Large intestine (tissue), 3 donors: ENCODE results near the gene SERPINA3. TPM values are rescaled to one million over a fixed set of nuclear protein-coding genes. Genes with fewer than 3 reads are reported as not detected.

ENCODE experiments used
- DNase-seq, 2 donors: peaks; one replicate each; pipeline versions ENCODE4 v3.0.0 to v3.0.0-alpha.2; 2013
- H3K27ac ChIP-seq: one replicate; pipeline ENCODE4 v1.5.1; 2013; ENCODE audit warnings: low read length
- H3K27me3 ChIP-seq: 2 replicates; pipeline ENCODE4 v1.6.1; 2013; ENCODE audit warnings: low read length; ENCODE audit not compliant: control insufficient read depth, insufficient read depth
- H3K36me3 ChIP-seq: 2 replicates; pipeline ENCODE4 v1.6.1; 2013; ENCODE audit warnings: low read length; ENCODE audit not compliant: control insufficient read depth, insufficient read depth
- H3K4me1 ChIP-seq: one replicate; pipeline ENCODE4 v1.6.1; 2013; ENCODE audit warnings: low read length; ENCODE audit not compliant: control insufficient read depth, insufficient read depth
- H3K4me3 ChIP-seq: one replicate; pipeline ENCODE4 v1.5.1; 2013; ENCODE audit warnings: low read length
- H3K9me3 ChIP-seq: one replicate; pipeline ENCODE4 v1.6.1; 2013; ENCODE audit warnings: mild to moderate bottlenecking, low read depth, low read length, moderate library complexity; ENCODE audit not compliant: control insufficient read depth
- WGBS: methylation state at CpG from one replicate; pipeline ENCODE4 v1.1.5; 2013; ENCODE audit warnings: low lambda C conversion rate; ENCODE audit not compliant: insufficient coverage; 5-methylcytosine and 5-hydroxymethylcytosine counted together
- polyA plus RNA-seq: library from polyadenylated mRNA; unstranded; fragments of 120-200 nt; gene quantifications from one replicate; pipeline ENCODE4 v1.2.1, GENCODE V29; 2013

Gene SERPINA3
- polyA plus RNA-seq, 1 donor = 0.51 TPM

- DNase-seq = no peak
- Histone ChIP-seq H3K36me3 (no peaks in the 10 kb centered on the region), H3K27ac (no peak overlapping the region), H3K9me3 (peaks cover 5% of the 10 kb centered on the region), H3K4me1 (no peaks in the 10 kb centered on the region), H3K27me3 (no peaks in the 10 kb centered on the region), H3K4me3 (no peak overlapping the region)
- WGBS = no CpG with 5 or more reads among the region's 13 CpGs
Observed at GRCh38 chr14:94654071-94654861, 42.1 kb downstream of the SERPINA3 start.

GRCh38 chr14:94655169-94655710 is 43.0 kb downstream of the SERPINA3 start:
- WGBS = no CpG with 5 or more reads among the region's 11 CpGs
- Histone ChIP-seq H3K36me3 (no peaks in the 10 kb centered on the region), H3K4me1 (no peaks in the 10 kb centered on the region), H3K9me3 (peaks cover 5% of the 10 kb centered on the region), H3K4me3 (no peak overlapping the region), H3K27me3 (no peaks in the 10 kb centered on the region), H3K27ac (no peak overlapping the region)
- no peak for DNase-seq

- WGBS = no CpG with 5 or more reads among the region's 4 CpGs
- no peak for DNase-seq
Observed at GRCh38 chr14:94656043-94656442, 43.9 kb downstream of the SERPINA3 start.

GRCh38 chr14:94659256-94659655 is 47.1 kb downstream of the SERPINA3 start:
- Histone ChIP-seq H3K36me3 (no peaks in the 10 kb centered on the region), H3K4me3 (no peak overlapping the region), H3K4me1 (no peaks in the 10 kb centered on the region), H3K9me3 (no peaks in the 10 kb centered on the region), H3K27ac (no peak overlapping the region), H3K27me3 (peaks cover 3% of the 10 kb centered on the region)
- DNase-seq = no peak
- WGBS = no CpG with 5 or more reads among the region's 1 CpG

More at GRCh38 chr14:94656043-94656442, 43.9 kb downstream of the SERPINA3 start:
- H3K9me3 ChIP-seq = peaks cover 3% of the 10 kb centered on the region
- no peaks in the 10 kb centered on the region for H3K27me3 ChIP-seq
- no peak overlapping the region for H3K4me3 ChIP-seq
- no peaks in the 10 kb centered on the region for H3K36me3 ChIP-seq
- H3K27ac ChIP-seq = no peak overlapping the region
- no peaks in the 10 kb centered on the region for H3K4me1 ChIP-seq

- Histone ChIP-seq H3K36me3 (no peaks in the 10 kb centered on the region), H3K4me3 (no peak overlapping the region), H3K27me3 (peaks cover 3% of the 10 kb centered on the region), H3K4me1 (no peaks in the 10 kb centered on the region), H3K9me3 (no peaks in the 10 kb centered on the region), H3K27ac (no peak overlapping the region)
- WGBS = no CpG with 5 or more reads among the region's 2 CpGs
- DNase-seq = no peak
Observed at GRCh38 chr14:94659901-94660300, 47.7 kb downstream of the SERPINA3 start.

- WGBS = no CpG with 5 or more reads among the region's 8 CpGs
- Histone ChIP-seq H3K27me3 (peaks cover 3% of the 10 kb centered on the region), H3K9me3 (no peaks in the 10 kb centered on the region), H3K4me3 (no peak overlapping the region), H3K27ac (no peak overlapping the region), H3K36me3 (no peaks in the 10 kb centered on the region), H3K4me1 (no peaks in the 10 kb centered on the region)
- no peak for DNase-seq
Observed at GRCh38 chr14:94660306-94660946, 48.2 kb downstream of the SERPINA3 start.

- DNase-seq = no peak
- Histone ChIP-seq H3K36me3 (no peaks in the 10 kb centered on the region), H3K4me3 (no peak overlapping the region), H3K4me1 (no peaks in the 10 kb centered on the region), H3K9me3 (no peaks in the 10 kb centered on the region), H3K27ac (no peak overlapping the region), H3K27me3 (peaks cover 3% of the 10 kb centered on the region)
- 100% methylated on average over 1 of the region's 2 CpGs for WGBS
Observed at GRCh38 chr14:94663538-94663937, 51.3 kb downstream of the SERPINA3 start.

- Histone ChIP-seq H3K4me3 (no peak overlapping the region), H3K4me1 (no peaks in the 10 kb centered on the region), H3K36me3 (no peaks in the 10 kb centered on the region), H3K27me3 (peaks cover 3% of the 10 kb centered on the region), H3K27ac (no peak overlapping the region), H3K9me3 (no peaks in the 10 kb centered on the region)
- no peak for DNase-seq
- 88% methylated on average over 1 of the region's 11 CpGs for WGBS
Observed at GRCh38 chr14:94663965-94664704, 51.9 kb downstream of the SERPINA3 start.

GRCh38 chr14:94665121-94665520 is 52.9 kb downstream of the SERPINA3 start:
- no CpG with 5 or more reads among the region's 4 CpGs for WGBS
- H3K27me3 ChIP-seq = peaks cover 3% of the 10 kb centered on the region
- H3K36me3 ChIP-seq = no peaks in the 10 kb centered on the region
- H3K9me3 ChIP-seq = no peaks in the 10 kb centered on the region
- no peak for DNase-seq
- no peaks in the 10 kb centered on the region for H3K4me1 ChIP-seq
- no peak overlapping the region for H3K4me3 ChIP-seq
- no peak overlapping the region for H3K27ac ChIP-seq

GRCh38 chr14:94665544-94665943 is 53.4 kb downstream of the SERPINA3 start:
- WGBS = 100% methylated on average over 1 of the region's 2 CpGs
- no peak overlapping the region for H3K27ac ChIP-seq
- H3K4me1 ChIP-seq = no peaks in the 10 kb centered on the region
- no peaks in the 10 kb centered on the region for H3K36me3 ChIP-seq
- H3K4me3 ChIP-seq = no peak overlapping the region
- no peak for DNase-seq
- peaks cover 3% of the 10 kb centered on the region for H3K27me3 ChIP-seq
- no peaks in the 10 kb centered on the region for H3K9me3 ChIP-seq
